DMS153 treated with DMSO at 0.1 percent for 48 hours (cell line): Measurements from ENCODE around the gene DHX9.

Experiments used
- DNase-seq: peaks from one replicate; lab custom pipeline; 2025; ENCODE audit not compliant: unreplicated experiment; lab: John Stamatoyannopoulos, UW

DHX9 gene

GRCh38 chr1:182835806-182836205 lies 3.3 kb upstream of the DHX9 start:
- DNase-seq: no peak

GRCh38 chr1:182841368-182841988 lies 2.3 kb downstream of the DHX9 start:
- no peak for DNase-seq

GRCh38 chr1:182842265-182842664 lies 3.1 kb downstream of the DHX9 start:
- DNase-seq: no peak

GRCh38 chr1:182845379-182845778 lies 6.2 kb downstream of the DHX9 start:
- no peak for DNase-seq

GRCh38 chr1:182845894-182846293 lies 6.7 kb downstream of the DHX9 start:
- DNase-seq: no peak

- no peak for DNase-seq
Observed at GRCh38 chr1:182847105-182847504, 8.0 kb downstream of the DHX9 start.

- DNase-seq: no peak
Observed at GRCh38 chr1:182848736-182849135, 9.6 kb downstream of the DHX9 start.

GRCh38 chr1:182850319-182850718 lies 11.2 kb downstream of the DHX9 start:
- no peak for DNase-seq

- no peak for DNase-seq
Observed at GRCh38 chr1:182851825-182852224, 12.7 kb downstream of the DHX9 start.

GRCh38 chr1:182855911-182856310 lies 16.8 kb downstream of the DHX9 start:
- DNase-seq: no peak

- DNase-seq: no peak
Observed at GRCh38 chr1:182857212-182857611, 18.1 kb downstream of the DHX9 start.

- DNase-seq: no peak
Observed at GRCh38 chr1:182860658-182861057, 21.5 kb downstream of the DHX9 start.

GRCh38 chr1:182861994-182862393 lies 22.8 kb downstream of the DHX9 start:
- DNase-seq: no peak

- DNase-seq: no peak
Observed at GRCh38 chr1:182862827-182863226, 23.7 kb downstream of the DHX9 start.

GRCh38 chr1:182863940-182864339 lies 24.8 kb downstream of the DHX9 start:
- no peak for DNase-seq

- DNase-seq: no peak
Observed at GRCh38 chr1:182867861-182868260, 28.7 kb downstream of the DHX9 start.

GRCh38 chr1:182869241-182869666 lies 30.1 kb downstream of the DHX9 start:
- DNase-seq: no peak

GRCh38 chr1:182872881-182873280 lies 33.7 kb downstream of the DHX9 start:
- DNase-seq: no peak

GRCh38 chr1:182875889-182876288 lies 36.7 kb downstream of the DHX9 start:
- no peak for DNase-seq

GRCh38 chr1:182877331-182877730 lies 38.2 kb downstream of the DHX9 start:
- no peak for DNase-seq

- no peak for DNase-seq
Observed at GRCh38 chr1:182877842-182878241, 38.7 kb downstream of the DHX9 start.

- DNase-seq: no peak
Observed at GRCh38 chr1:182884872-182885271, 45.7 kb downstream of the DHX9 start.

GRCh38 chr1:182885591-182885990 lies 46.4 kb downstream of the DHX9 start:
- no peak for DNase-seq
